ENCODE results near the gene FGFR2.
"Not testable (repeated sequence)": the region's sequence is repeated elsewhere in the genome, so short reads cannot be mapped to it uniquely, and the experiment has no call there.

The FGFR2 gene

GRCh38 chr10:121524157-121524817 is 74.0 kb downstream of the FGFR2 start:
- no peak for DNase-seq (ENCODE audit: low read depth in 2 of 2)

GRCh38 chr10:121522831-121523230 is 75.4 kb downstream of the FGFR2 start:
- no peak for DNase-seq (ENCODE audit: low read depth in 2 of 2)

- no peak for DNase-seq (ENCODE audit: low read depth in 2 of 2)
Measured at GRCh38 chr10:121521794-121522556, 76.3 kb downstream of the FGFR2 start.

GRCh38 chr10:121520526-121520925 is 77.7 kb downstream of the FGFR2 start:
- DNase-seq (ENCODE audit: low read depth in 2 of 2), result not testable (repeated sequence)

- no peak for DNase-seq (ENCODE audit: low read depth in 2 of 2)
Measured at GRCh38 chr10:121519901-121520493, 78.2 kb downstream of the FGFR2 start.

- DNase-seq (ENCODE audit: low read depth in 2 of 2), result no peak
Measured at GRCh38 chr10:121519411-121519810, 78.8 kb downstream of the FGFR2 start.

GRCh38 chr10:121518333-121518732 is 79.9 kb downstream of the FGFR2 start:
- no peak for DNase-seq (ENCODE audit: low read depth in 2 of 2)

GRCh38 chr10:121516093-121516865 is 82.0 kb downstream of the FGFR2 start:
- no peak for DNase-seq (ENCODE audit: low read depth in 2 of 2)

GRCh38 chr10:121514141-121514865 is 83.9 kb downstream of the FGFR2 start:
- no peak for DNase-seq (ENCODE audit: low read depth in 2 of 2)

- DNase-seq (ENCODE audit: low read depth in 2 of 2), result no peak
Measured at GRCh38 chr10:121511943-121512342, 86.3 kb downstream of the FGFR2 start.

- no peak for DNase-seq (ENCODE audit: low read depth in 2 of 2)
Measured at GRCh38 chr10:121511460-121511859, 86.8 kb downstream of the FGFR2 start.

- no peak for DNase-seq (ENCODE audit: low read depth in 2 of 2)
Measured at GRCh38 chr10:121510201-121510771, 88.0 kb downstream of the FGFR2 start.

- DNase-seq (ENCODE audit: low read depth in 2 of 2), result no peak
Measured at GRCh38 chr10:121509796-121510195, 88.4 kb downstream of the FGFR2 start.

- DNase-seq (ENCODE audit: low read depth in 2 of 2), result no peak
Measured at GRCh38 chr10:121509112-121509511, 89.1 kb downstream of the FGFR2 start.

GRCh38 chr10:121503587-121504051 is 94.6 kb downstream of the FGFR2 start:
- no peak for DNase-seq (ENCODE audit: low read depth in 2 of 2)

GRCh38 chr10:121501796-121502195 is 96.4 kb downstream of the FGFR2 start:
- no peak for DNase-seq (ENCODE audit: low read depth in 2 of 2)

- no peak for DNase-seq (ENCODE audit: low read depth in 2 of 2)
Measured at GRCh38 chr10:121500701-121501332, 97.4 kb downstream of the FGFR2 start.

GRCh38 chr10:121497513-121498470 is 100.5 kb downstream of the FGFR2 start:
- no peak for DNase-seq (ENCODE audit: low read depth in 2 of 2)

- DNase-seq (ENCODE audit: low read depth in 2 of 2), result no peak
Measured at GRCh38 chr10:121495719-121496118, 102.5 kb downstream of the FGFR2 start.
